ENCODE data around the gene DHRS4.

DHRS4 gene

GRCh38 chr14:23922545-23922944 lies 31.0 kb upstream of the DHRS4 start:
- TF ChIP-seq CTCF (IDR thresholded peaks at IDR 0.05; ENCODE audit: insufficient read depth, low read length, poor library complexity, severe bottlenecking) (no peak), EZH2phosphoT487 (conservative IDR thresholded peaks at IDR 0.05; ENCODE audit: low read length) (no peak)
- Histone ChIP-seq H3K79me2 (ENCODE audit: insufficient read depth, low read length) (no peaks in the 10 kb centered on the region), H3K9ac (ENCODE audit: low read length) (no peak overlapping the region), H3K27ac (ENCODE audit: low read depth, low read length) (no peak overlapping the region), H3K36me3 (ENCODE audit: low read length) (no peaks in the 10 kb centered on the region), H3K4me3 (ENCODE audit: insufficient read depth, low read length, poor library complexity, severe bottlenecking) (no peak overlapping the region), H3K9me3 (ENCODE audit: insufficient read depth, low read length) (no peaks in the 10 kb centered on the region), H3K4me2 (ENCODE audit: low read depth, low read length, poor library complexity, severe bottlenecking) (no peak overlapping the region), H2AFZ (ENCODE audit: low read depth, low read length, severe bottlenecking) (no peak overlapping the region), H3F3A (ENCODE audit: insufficient read depth) (no peaks in the 10 kb centered on the region), H3K9me2 (replicated peaks; ENCODE audit: insufficient read depth, low read length) (no peaks in the 10 kb centered on the region), H4K20me1 (ENCODE audit: low read depth, low read length) (no peaks in the 10 kb centered on the region), H3K27me3 (ENCODE audit: low read length) (no peaks in the 10 kb centered on the region)

GRCh38 chr14:23925523-23926075 lies 28.0 kb upstream of the DHRS4 start:
- no peaks in the 10 kb centered on the region for H3K9me2 ChIP-seq (replicated peaks; ENCODE audit: insufficient read depth, low read length)
- H3K27me3 ChIP-seq (ENCODE audit: low read length): no peaks in the 10 kb centered on the region
- H3K9ac ChIP-seq (ENCODE audit: low read length): no peak overlapping the region
- no peaks in the 10 kb centered on the region for H3K9me3 ChIP-seq (ENCODE audit: insufficient read depth, low read length)
- H3K4me2 ChIP-seq (ENCODE audit: low read depth, low read length, poor library complexity, severe bottlenecking): no peak overlapping the region
- H3K4me3 ChIP-seq (ENCODE audit: insufficient read depth, low read length, poor library complexity, severe bottlenecking): no peak overlapping the region
- no peaks in the 10 kb centered on the region for H4K20me1 ChIP-seq (ENCODE audit: low read depth, low read length)
- H2AFZ ChIP-seq (ENCODE audit: low read depth, low read length, severe bottlenecking): no peak overlapping the region
- no peaks in the 10 kb centered on the region for H3F3A ChIP-seq (ENCODE audit: insufficient read depth)
- no peaks in the 10 kb centered on the region for H3K79me2 ChIP-seq (ENCODE audit: insufficient read depth, low read length)
- no peak for TF ChIP-seq CTCF (IDR thresholded peaks at IDR 0.05; ENCODE audit: insufficient read depth, low read length, poor library complexity, severe bottlenecking)
- TF ChIP-seq EZH2phosphoT487 (conservative IDR thresholded peaks at IDR 0.05; ENCODE audit: low read length): no peak
- H3K36me3 ChIP-seq (ENCODE audit: low read length): no peaks in the 10 kb centered on the region
- no peak overlapping the region for H3K27ac ChIP-seq (ENCODE audit: low read depth, low read length)

GRCh38 chr14:23926543-23926942 lies 27.0 kb upstream of the DHRS4 start:
- no peaks in the 10 kb centered on the region for H3K9me2 ChIP-seq (replicated peaks; ENCODE audit: insufficient read depth, low read length)
- no peak overlapping the region for H3K27ac ChIP-seq (ENCODE audit: low read depth, low read length)
- H3K4me3 ChIP-seq (ENCODE audit: insufficient read depth, low read length, poor library complexity, severe bottlenecking): no peak overlapping the region
- no peaks in the 10 kb centered on the region for H3K9me3 ChIP-seq (ENCODE audit: insufficient read depth, low read length)
- no peak for TF ChIP-seq CTCF (IDR thresholded peaks at IDR 0.05; ENCODE audit: insufficient read depth, low read length, poor library complexity, severe bottlenecking)
- TF ChIP-seq EZH2phosphoT487 (conservative IDR thresholded peaks at IDR 0.05; ENCODE audit: low read length): no peak
- H4K20me1 ChIP-seq (ENCODE audit: low read depth, low read length): no peaks in the 10 kb centered on the region
- no peaks in the 10 kb centered on the region for H3K27me3 ChIP-seq (ENCODE audit: low read length)
- no peak overlapping the region for H3K9ac ChIP-seq (ENCODE audit: low read length)
- H2AFZ ChIP-seq (ENCODE audit: low read depth, low read length, severe bottlenecking): no peak overlapping the region
- no peaks in the 10 kb centered on the region for H3K79me2 ChIP-seq (ENCODE audit: insufficient read depth, low read length)
- no peaks in the 10 kb centered on the region for H3F3A ChIP-seq (ENCODE audit: insufficient read depth)
- H3K36me3 ChIP-seq (ENCODE audit: low read length): no peaks in the 10 kb centered on the region
- H3K4me2 ChIP-seq (ENCODE audit: low read depth, low read length, poor library complexity, severe bottlenecking): no peak overlapping the region

Data from SU-DHL-6 (cell line).